Measurements from ENCODE around the gene KLHL1.

The KLHL1 gene

GRCh38 chr13:70054572-70054971 is 53.7 kb downstream of the KLHL1 start:
- TF ChIP-seq ZNF274 (IDR thresholded peaks at IDR 0.05; ENCODE audit: low read depth, low read length): no peak

GRCh38 chr13:70051531-70051930 is 56.7 kb downstream of the KLHL1 start:
- H3K4me3 ChIP-seq (ENCODE audit: low read length): no peak overlapping the region
- no peak for TF ChIP-seq ZNF274 (IDR thresholded peaks at IDR 0.05; ENCODE audit: low read depth, low read length)

More at GRCh38 chr13:70054572-70054971, 53.7 kb downstream of the KLHL1 start:
- H3K4me3 ChIP-seq (ENCODE audit: low read length): no peak overlapping the region

- no peak overlapping the region for H3K4me3 ChIP-seq (ENCODE audit: low read length)
- no peak for TF ChIP-seq ZNF274 (IDR thresholded peaks at IDR 0.05; ENCODE audit: low read depth, low read length)
Measured at GRCh38 chr13:70043685-70044084, 64.6 kb downstream of the KLHL1 start.

- no peak for TF ChIP-seq ZNF274 (IDR thresholded peaks at IDR 0.05; ENCODE audit: low read depth, low read length)
Measured at GRCh38 chr13:70042193-70042592, 66.1 kb downstream of the KLHL1 start.

GRCh38 chr13:70034286-70034685 is 74.0 kb downstream of the KLHL1 start:
- TF ChIP-seq ZNF274 (IDR thresholded peaks at IDR 0.05; ENCODE audit: low read depth, low read length): no peak
- no peak overlapping the region for H3K4me3 ChIP-seq (ENCODE audit: low read length)

More at GRCh38 chr13:70042193-70042592, 66.1 kb downstream of the KLHL1 start:
- H3K4me3 ChIP-seq (ENCODE audit: low read length): no peak overlapping the region

- TF ChIP-seq ZNF274 (IDR thresholded peaks at IDR 0.05; ENCODE audit: low read depth, low read length): no peak
- H3K4me3 ChIP-seq (ENCODE audit: low read length): no peak overlapping the region
Measured at GRCh38 chr13:70027551-70027950, 80.7 kb downstream of the KLHL1 start.

- no peak for TF ChIP-seq ZNF274 (IDR thresholded peaks at IDR 0.05; ENCODE audit: low read depth, low read length)
Measured at GRCh38 chr13:70023516-70023915, 84.7 kb downstream of the KLHL1 start.

GRCh38 chr13:70022646-70023045 is 85.6 kb downstream of the KLHL1 start:
- H3K4me3 ChIP-seq (ENCODE audit: low read length): no peak overlapping the region
- TF ChIP-seq ZNF274 (IDR thresholded peaks at IDR 0.05; ENCODE audit: low read depth, low read length): no peak

More at GRCh38 chr13:70023516-70023915, 84.7 kb downstream of the KLHL1 start:
- H3K4me3 ChIP-seq (ENCODE audit: low read length): no peak overlapping the region

GRCh38 chr13:70016116-70016515 is 92.1 kb downstream of the KLHL1 start:
- no peak for TF ChIP-seq ZNF274 (IDR thresholded peaks at IDR 0.05; ENCODE audit: low read depth, low read length)
- no peak overlapping the region for H3K4me3 ChIP-seq (ENCODE audit: low read length)

- H3K4me3 ChIP-seq (ENCODE audit: low read length): no peak overlapping the region
- TF ChIP-seq ZNF274 (IDR thresholded peaks at IDR 0.05; ENCODE audit: low read depth, low read length): no peak
Measured at GRCh38 chr13:70014337-70014736, 93.9 kb downstream of the KLHL1 start.

- H3K4me3 ChIP-seq (ENCODE audit: low read length): no peak overlapping the region
- TF ChIP-seq ZNF274 (IDR thresholded peaks at IDR 0.05; ENCODE audit: low read depth, low read length): no peak
Measured at GRCh38 chr13:69999875-70000274, 108.4 kb downstream of the KLHL1 start.

- no peak for TF ChIP-seq ZNF274 (IDR thresholded peaks at IDR 0.05; ENCODE audit: low read depth, low read length)
- no peak overlapping the region for H3K4me3 ChIP-seq (ENCODE audit: low read length)
Measured at GRCh38 chr13:69997061-69997460, 111.2 kb downstream of the KLHL1 start.

- H3K4me3 ChIP-seq (ENCODE audit: low read length): no peak overlapping the region
- TF ChIP-seq ZNF274 (IDR thresholded peaks at IDR 0.05; ENCODE audit: low read depth, low read length): no peak
Measured at GRCh38 chr13:69980799-69981198, 127.5 kb downstream of the KLHL1 start.

GRCh38 chr13:69975496-69975895 is 132.8 kb downstream of the KLHL1 start:
- H3K4me3 ChIP-seq (ENCODE audit: low read length): no peak overlapping the region
- no peak for TF ChIP-seq ZNF274 (IDR thresholded peaks at IDR 0.05; ENCODE audit: low read depth, low read length)

- H3K4me3 ChIP-seq (ENCODE audit: low read length): no peak overlapping the region
- no peak for TF ChIP-seq ZNF274 (IDR thresholded peaks at IDR 0.05; ENCODE audit: low read depth, low read length)
Measured at GRCh38 chr13:69970520-69970919, 137.7 kb downstream of the KLHL1 start.

GRCh38 chr13:69959046-69959445 is 149.2 kb downstream of the KLHL1 start:
- H3K4me3 ChIP-seq (ENCODE audit: low read length): no peak overlapping the region
- no peak for TF ChIP-seq ZNF274 (IDR thresholded peaks at IDR 0.05; ENCODE audit: low read depth, low read length)
